Brain microvascular endothelial cell (primary cell): Measurements from ENCODE around the gene SYCE3.

Experiments
- DNase-seq: peaks from one replicate; pipeline ENCODE4 v3.0.0-alpha.2; 2020
- H3K27ac ChIP-seq: fragments of 250-450 bp; sonication (Bioruptor Pico); 2 replicates; pipeline ENCODE4 v1.5.1; 2020; ENCODE audit warnings: mild to moderate bottlenecking, moderate library complexity
- H3K27me3 ChIP-seq: fragments of 250-450 bp; sonication (Bioruptor Pico); replicated peaks from 2 replicates; pipeline ENCODE4 v1.5.1; 2020; ENCODE audit warnings: mild to moderate bottlenecking
- H3K36me3 ChIP-seq: fragments of 250-450 bp; sonication (Bioruptor Pico); replicated peaks from 2 replicates; pipeline ENCODE4 v1.5.1; 2020; ENCODE audit warnings: mild to moderate bottlenecking
- H3K4me3 ChIP-seq: 2 replicates; pipeline ENCODE4 v1.5.1; 2011; ENCODE audit warnings: low read depth, mild to moderate bottlenecking, control low read depth, low read length, moderate library complexity
- in situ Hi-C: cut with HindIII; loops from 2 replicates; pipeline ENCODE4 v1.10.0; 2017; ENCODE audit warnings: low sequenced_read_pairs, low pct_ligation_motif_present
- TF ChIP-seq, protein P1 (sequence below): IDR thresholded peaks from 2 replicates; pipeline ENCODE4 v1.5.1; 2011; ENCODE audit warnings: low read depth, mild to moderate bottlenecking, moderate library complexity, low read length, control low read depth, inconsistent platforms; ENCODE audit errors: missing control alignments

SYCE3 gene

DNA sequence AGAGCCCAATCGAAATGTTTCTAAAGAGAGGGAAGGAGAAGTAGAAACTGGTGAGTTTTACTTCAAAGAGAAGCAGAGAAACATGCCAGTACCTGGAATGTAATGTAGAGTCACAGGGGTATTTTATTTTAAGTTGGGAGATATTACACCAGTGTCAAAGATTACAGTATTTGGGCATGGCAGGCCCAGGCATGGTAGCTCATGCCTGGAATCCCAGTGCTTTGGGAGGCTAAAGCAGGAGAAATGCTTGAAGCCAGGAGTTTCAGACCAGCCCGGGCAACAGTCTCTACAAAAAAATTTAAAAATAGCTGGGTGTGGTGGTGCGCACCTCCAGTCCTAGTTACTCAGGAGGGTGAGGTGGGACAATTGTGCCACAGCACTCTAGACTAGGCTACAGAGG, 2.7 kb downstream of the SYCE3 start:
- H3K4me3 ChIP-seq: no peak overlapping the region
- no peak overlapping the region for H3K27ac ChIP-seq
- H3K36me3 ChIP-seq: no peaks in the 10 kb centered on the region
- no peak for DNase-seq
- in situ Hi-C loops: no loop called here
- TF ChIP-seq, protein P1, sequence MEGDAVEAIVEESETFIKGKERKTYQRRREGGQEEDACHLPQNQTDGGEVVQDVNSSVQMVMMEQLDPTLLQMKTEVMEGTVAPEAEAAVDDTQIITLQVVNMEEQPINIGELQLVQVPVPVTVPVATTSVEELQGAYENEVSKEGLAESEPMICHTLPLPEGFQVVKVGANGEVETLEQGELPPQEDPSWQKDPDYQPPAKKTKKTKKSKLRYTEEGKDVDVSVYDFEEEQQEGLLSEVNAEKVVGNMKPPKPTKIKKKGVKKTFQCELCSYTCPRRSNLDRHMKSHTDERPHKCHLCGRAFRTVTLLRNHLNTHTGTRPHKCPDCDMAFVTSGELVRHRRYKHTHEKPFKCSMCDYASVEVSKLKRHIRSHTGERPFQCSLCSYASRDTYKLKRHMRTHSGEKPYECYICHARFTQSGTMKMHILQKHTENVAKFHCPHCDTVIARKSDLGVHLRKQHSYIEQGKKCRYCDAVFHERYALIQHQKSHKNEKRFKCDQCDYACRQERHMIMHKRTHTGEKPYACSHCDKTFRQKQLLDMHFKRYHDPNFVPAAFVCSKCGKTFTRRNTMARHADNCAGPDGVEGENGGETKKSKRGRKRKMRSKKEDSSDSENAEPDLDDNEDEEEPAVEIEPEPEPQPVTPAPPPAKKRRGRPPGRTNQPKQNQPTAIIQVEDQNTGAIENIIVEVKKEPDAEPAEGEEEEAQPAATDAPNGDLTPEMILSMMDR: no peak
- no peaks in the 10 kb centered on the region for H3K27me3 ChIP-seq

DNA sequence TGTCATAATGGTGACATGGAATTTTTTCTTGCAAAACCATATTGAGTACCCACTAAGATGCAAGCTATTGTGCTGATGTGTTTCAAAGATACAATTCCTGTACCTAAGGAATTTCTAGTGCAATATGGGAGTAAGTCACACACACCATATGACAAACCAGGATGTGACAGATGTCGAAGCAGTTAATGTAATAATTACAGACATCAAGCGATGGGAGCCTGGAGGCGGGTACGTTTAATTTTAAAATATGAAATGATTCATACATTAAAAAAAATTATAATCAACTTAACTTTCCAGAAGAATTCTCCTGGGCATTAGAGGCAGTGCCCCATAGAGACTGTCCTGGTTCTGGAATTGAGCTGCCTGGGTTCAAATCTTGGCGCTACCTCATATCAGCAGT, 6.0 kb downstream of the SYCE3 start:
- in situ Hi-C loops: no loop called here
- TF ChIP-seq, protein P1: no peak
- Histone ChIP-seq H3K27me3 (no peaks in the 10 kb centered on the region), H3K27ac (no peak overlapping the region), H3K4me3 (no peak overlapping the region), H3K36me3 (no peaks in the 10 kb centered on the region)
- DNase-seq: no peak

DNA sequence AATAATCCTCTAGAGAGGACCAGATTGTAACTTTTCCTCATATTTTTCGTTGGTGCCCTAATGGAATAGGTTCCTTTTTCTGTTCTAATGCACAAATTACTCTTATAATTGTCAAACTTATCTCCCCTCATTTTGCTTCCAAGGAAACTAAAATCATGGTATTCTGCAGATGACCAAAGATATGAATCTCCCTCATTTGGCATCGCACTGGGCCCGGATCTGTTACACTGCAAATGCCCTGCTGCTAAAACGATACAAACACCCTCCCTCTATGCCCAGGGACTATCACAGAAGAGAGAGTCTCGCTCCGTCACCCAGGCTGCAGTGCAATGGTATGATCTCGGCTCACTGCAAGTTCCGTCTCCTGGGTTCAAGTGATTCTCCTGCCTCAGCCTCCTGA, 9.4 kb downstream of the SYCE3 start:
- Histone ChIP-seq H3K36me3 (no peaks in the 10 kb centered on the region), H3K4me3 (no peak overlapping the region), H3K27me3 (peaks cover 18% of the 10 kb centered on the region), H3K27ac (no peak overlapping the region)
- DNase-seq: no peak
- in situ Hi-C loops: no loop called here
- TF ChIP-seq, protein P1: no peak

DNA sequence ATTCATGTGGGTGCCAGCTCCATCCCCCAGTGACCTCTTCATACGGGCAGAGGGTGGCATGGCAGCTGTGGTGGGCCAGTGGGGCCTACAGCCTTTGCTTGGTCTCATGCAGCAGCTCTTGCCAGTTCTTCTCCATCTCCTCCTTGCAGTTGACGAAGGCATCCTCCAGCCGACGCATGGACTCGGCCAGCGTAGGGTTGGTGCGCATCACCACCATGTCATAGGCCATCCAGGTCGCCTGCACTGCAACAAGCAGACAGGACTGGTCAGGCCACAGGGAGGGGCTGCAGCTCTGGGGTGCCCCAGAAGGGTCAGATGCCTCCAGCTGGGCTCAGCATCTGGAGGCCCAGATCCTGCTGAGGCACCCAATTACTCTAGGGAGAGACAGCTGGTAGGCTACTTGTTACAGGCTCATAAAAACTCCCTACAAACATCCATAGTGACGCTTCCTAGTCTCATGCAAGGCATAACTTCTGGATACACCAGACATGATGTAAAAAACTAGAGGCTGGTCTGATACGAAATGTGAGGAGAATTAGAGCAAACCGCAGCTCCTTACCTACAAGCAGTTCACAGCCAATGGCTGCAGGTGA, 11.5 kb downstream of the SYCE3 start:
- Histone ChIP-seq H3K27me3 (peaks cover 36% of the 10 kb centered on the region), H3K27ac (no peak overlapping the region), H3K4me3 (no peak overlapping the region), H3K36me3 (no peaks in the 10 kb centered on the region)
- in situ Hi-C loops: no loop called here
- TF ChIP-seq, protein P1: no peak
- DNase-seq: no peak

DNA sequence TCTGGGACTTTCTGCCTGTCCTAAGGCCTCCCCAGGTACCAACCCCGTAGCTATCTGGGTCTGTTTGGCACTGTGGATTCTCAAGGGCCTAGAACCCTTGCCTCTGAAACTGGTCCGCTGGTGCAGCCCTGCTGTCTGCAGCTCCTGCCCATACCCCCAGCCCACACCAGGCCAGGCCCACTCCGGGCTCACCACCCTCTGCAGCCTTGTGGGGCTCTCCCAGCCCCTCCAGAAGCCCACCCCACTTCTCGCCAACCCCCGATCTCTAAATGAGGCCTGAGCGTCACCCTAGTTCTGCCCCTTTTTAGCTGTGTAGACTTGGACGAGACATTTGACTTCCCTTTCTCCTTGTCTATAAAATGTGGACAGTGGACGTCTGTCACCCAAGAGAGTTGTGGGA, 12.3 kb downstream of the SYCE3 start:
- no peak overlapping the region for H3K27ac ChIP-seq
- in situ Hi-C loops: no loop called here
- H3K27me3 ChIP-seq: peaks cover 40% of the 10 kb centered on the region
- no peak overlapping the region for H3K4me3 ChIP-seq
- H3K36me3 ChIP-seq: no peaks in the 10 kb centered on the region
- no peak for DNase-seq
- TF ChIP-seq, protein P1: no peak
